ENCODE data around the gene BTN1A1. TPM values are rescaled to one million over a fixed set of nuclear protein-coding genes. Genes with fewer than 3 reads are reported as not detected.

The BTN1A1 gene
- total and polyA plus RNA-seq, 9 of the 15 experiments (the other 6 are each of a cell fraction or from before 2014, with no cell fraction given) = 0.01 to 0.15 (median 0.06) TPM; not detected in 4

GRCh38 chr6:26532699-26533531 is 32.8 kb downstream of the BTN1A1 start (continued):
- TF ChIP-seq GMEB1 (CRISPR knock-in tag; IDR thresholded peaks at IDR 0.05) = peak; percentile 26; the same call in 1 of the 2 replicates
- no peak for TF ChIP-seq PBX2 (CRISPR knock-in tag; IDR thresholded peaks at IDR 0.05; ENCODE audit: low read depth)
- peak; percentile 21; the same call in 1 of the 2 replicates for TF ChIP-seq PBX2 (tag; conservative IDR thresholded peaks at IDR 0.05; ENCODE audit: low read depth)
- TF ChIP-seq NUFIP1 (IDR thresholded peaks at IDR 0.05; ENCODE audit: partially characterized antibody) = no peak
- TF ChIP-seq CLOCK (CRISPR knock-in tag; IDR thresholded peaks at IDR 0.05; ENCODE audit: borderline replicate concordance) = 0 out of 2 replicates have a peak, but pooled peaks have one; percentile 21
- TF ChIP-seq ZNF197 (CRISPR knock-in tag; IDR thresholded peaks at IDR 0.05; ENCODE audit: low read depth) = no peak
- TF ChIP-seq THRA (IDR thresholded peaks at IDR 0.05) = no peak
- no peak for TF ChIP-seq PHTF2 (CRISPR knock-in tag; IDR thresholded peaks at IDR 0.05)
- TF ChIP-seq EWSR1 (IDR thresholded peaks at IDR 0.05; ENCODE audit: borderline replicate concordance, low read depth, partially characterized antibody) = no peak
- TF ChIP-seq ZC3H11A (IDR thresholded peaks at IDR 0.05; ENCODE audit: low read depth, low read length) = no peak
- TF ChIP-seq GTF2B (IDR thresholded peaks at IDR 0.05; ENCODE audit: extremely low read depth, insufficient read length) = no peak
- TF ChIP-seq ETV6 (IDR thresholded peaks at IDR 0.05; ENCODE audit: borderline replicate concordance in 1 of 2, low read depth in 2 of 2, low read length in 1 of 2) = no peak
- no peak for TF ChIP-seq ETV6 (CRISPR knock-in tag; IDR thresholded peaks at IDR 0.05; ENCODE audit: borderline replicate concordance)
- TF ChIP-seq GABPA (tag; conservative IDR thresholded peaks at IDR 0.05; ENCODE audit: low read depth) = no peak
- TF ChIP-seq ZNF12 (CRISPR knock-in tag; IDR thresholded peaks at IDR 0.05) = no peak
- 0 out of 2 replicates have a peak, but pooled peaks have one; percentile 37 for TF ChIP-seq PML (IDR thresholded peaks at IDR 0.05; ENCODE audit: low read length)
- peak; percentile 26 for TF ChIP-seq CHD1 (IDR thresholded peaks at IDR 0.05; ENCODE audit: low read length)
- no peak for TF ChIP-seq MTA2 (IDR thresholded peaks at IDR 0.05; ENCODE audit: low read depth)
